Natural killer cell (primary cell): ENCODE results near the gene KMT2A. TPM values are rescaled to one million over a fixed set of nuclear protein-coding genes. Genes with fewer than 3 reads are reported as not detected.
A peak's percentile ranks its signal among the peaks of the same experiment; 100 is the strongest.

ENCODE experiments used
- ATAC-seq, 3 donors: fragments of 150-1000 bp in 2 of 3; fragments of 200-7000 bp in 1 of 3; cut with Tn5 transposase; 1 replicate in 1 of 3; 2 replicates in 2 of 3; pipeline ENCODE4 v1.10.0; 2021; ENCODE audit warnings: mild to moderate bottlenecking in 2 of 3, moderate library complexity in 2 of 3
- DNase-seq, 2 donors: peaks; one replicate each; pipeline versions ENCODE4 v3.0.0 to v3.0.0-alpha.2; 2013 to 2021; ENCODE audit warnings: mixed read lengths in 1 of 2
- H3K27ac ChIP-seq: one replicate; pipeline ENCODE4 v1.5.1; 2013; ENCODE audit warnings: mild to moderate bottlenecking, low read length
- H3K27me3 ChIP-seq: one replicate; pipeline ENCODE4 v1.6.1; 2013; ENCODE audit warnings: low read length; ENCODE audit not compliant: control insufficient read depth, insufficient read depth
- H3K36me3 ChIP-seq: one replicate; pipeline ENCODE4 v1.6.1; 2013; ENCODE audit warnings: low read length; ENCODE audit not compliant: control insufficient read depth, insufficient read depth
- H3K4me1 ChIP-seq: one replicate; pipeline ENCODE4 v1.6.1; 2013; ENCODE audit warnings: low read length; ENCODE audit not compliant: control insufficient read depth, insufficient read depth
- H3K4me3 ChIP-seq: one replicate; pipeline ENCODE4 v1.5.1; 2013; ENCODE audit warnings: low read length
- H3K9me3 ChIP-seq: one replicate; pipeline ENCODE4 v1.6.1; 2013; ENCODE audit warnings: low read length; ENCODE audit not compliant: control insufficient read depth, insufficient read depth
- H3K27ac Mint-ChIP-seq, 2 donors: one replicate each; pipeline ENCODE4 v1.8.0; 2022; ENCODE audit warnings: mild to moderate bottlenecking in 2 of 2, mixed read lengths in 2 of 2, moderate library complexity in 1 of 2
- H3K27me3 Mint-ChIP-seq, 2 donors: one replicate each; pipeline ENCODE4 v1.8.0; 2022; ENCODE audit warnings: low read depth in 2 of 2, mixed read lengths in 2 of 2
- H3K36me3 Mint-ChIP-seq: one replicate; pipeline ENCODE4 v1.8.0; 2022; ENCODE audit warnings: mixed read lengths
- H3K4me1 Mint-ChIP-seq, 2 donors: one replicate each; pipeline ENCODE4 v1.8.0; 2022; ENCODE audit warnings: mixed read lengths in 2 of 2
- H3K4me3 Mint-ChIP-seq: one replicate; pipeline ENCODE4 v1.8.0; 2022; ENCODE audit warnings: mild to moderate bottlenecking, moderate library complexity, mixed read lengths
- H3K9me3 Mint-ChIP-seq, 2 donors: one replicate each; pipeline ENCODE4 v1.8.0; 2022; ENCODE audit warnings: mixed read lengths in 2 of 2
- WGBS: methylation state at CpG from one replicate; pipeline ENCODE4 v1.1.7; 2013; ENCODE audit warnings: missing lambda C conversion rate; ENCODE audit not compliant: insufficient coverage; 5-methylcytosine and 5-hydroxymethylcytosine counted together
- intact Hi-C: fragments of 100-400 bp; cut with micrococcal nuclease; formaldehyde crosslinking; loops from one replicate; pipeline ENCODE4 v1.14.2; 2022
- total RNA-seq, 4 donors: library from RNA; stranded (reverse); fragments of 120-200 nt in 1 of 4; gene quantifications; one replicate each; pipeline versions ENCODE4 v1.2.3 to v1.2.4, GENCODE V29; 2013 to 2022
- TF ChIP-seq, protein P1 (sequence below): fragments of 200-600 bp; IDR thresholded peaks from one replicate; pipeline ENCODE4 v1.8.0; 2022; ENCODE audit warnings: antibody characterized with exemption

The KMT2A gene
- total RNA-seq, 3 donors from 2014 or later (not counting 1 experiment from before 2014, with no cell fraction given): 146 to 176 (median 157) TPM

- H3K4me1 Mint-ChIP-seq: peaks cover 63 to 68% of the 10 kb centered on the region in 2 donors
- ATAC-seq (peak; percentile 19 to 32 (median 28)), DNase-seq (peak in 1 of 2 donors; percentile 79)
- peak overlapping the region; percentile 78 for H3K27ac ChIP-seq
- H3K36me3 Mint-ChIP-seq: no peaks in the 10 kb centered on the region
- intact Hi-C loops: no loop called here
- peak overlapping the region; percentile 69 for H3K4me3 ChIP-seq
- peak overlapping the region; percentile 94 for H3K4me3 Mint-ChIP-seq
- H3K27ac Mint-ChIP-seq: peak overlapping the region; percentile 94 to 98
- no peaks in the 10 kb centered on the region for H3K9me3 Mint-ChIP-seq
- TF ChIP-seq, protein P1, sequence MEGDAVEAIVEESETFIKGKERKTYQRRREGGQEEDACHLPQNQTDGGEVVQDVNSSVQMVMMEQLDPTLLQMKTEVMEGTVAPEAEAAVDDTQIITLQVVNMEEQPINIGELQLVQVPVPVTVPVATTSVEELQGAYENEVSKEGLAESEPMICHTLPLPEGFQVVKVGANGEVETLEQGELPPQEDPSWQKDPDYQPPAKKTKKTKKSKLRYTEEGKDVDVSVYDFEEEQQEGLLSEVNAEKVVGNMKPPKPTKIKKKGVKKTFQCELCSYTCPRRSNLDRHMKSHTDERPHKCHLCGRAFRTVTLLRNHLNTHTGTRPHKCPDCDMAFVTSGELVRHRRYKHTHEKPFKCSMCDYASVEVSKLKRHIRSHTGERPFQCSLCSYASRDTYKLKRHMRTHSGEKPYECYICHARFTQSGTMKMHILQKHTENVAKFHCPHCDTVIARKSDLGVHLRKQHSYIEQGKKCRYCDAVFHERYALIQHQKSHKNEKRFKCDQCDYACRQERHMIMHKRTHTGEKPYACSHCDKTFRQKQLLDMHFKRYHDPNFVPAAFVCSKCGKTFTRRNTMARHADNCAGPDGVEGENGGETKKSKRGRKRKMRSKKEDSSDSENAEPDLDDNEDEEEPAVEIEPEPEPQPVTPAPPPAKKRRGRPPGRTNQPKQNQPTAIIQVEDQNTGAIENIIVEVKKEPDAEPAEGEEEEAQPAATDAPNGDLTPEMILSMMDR: no peak
- peaks cover 30% of the 10 kb centered on the region for H3K4me1 ChIP-seq
- H3K27me3 ChIP-seq: no peaks in the 10 kb centered on the region
- no peaks in the 10 kb centered on the region for H3K27me3 Mint-ChIP-seq
- no peaks in the 10 kb centered on the region for H3K9me3 ChIP-seq
- WGBS: under 1% methylated on average over 50 of the region's 55 CpGs
- peaks cover 4% of the 10 kb centered on the region for H3K36me3 ChIP-seq
Observed at GRCh38 chr11:118436639-118437207, 431 bp downstream of the KMT2A start.

DNA sequence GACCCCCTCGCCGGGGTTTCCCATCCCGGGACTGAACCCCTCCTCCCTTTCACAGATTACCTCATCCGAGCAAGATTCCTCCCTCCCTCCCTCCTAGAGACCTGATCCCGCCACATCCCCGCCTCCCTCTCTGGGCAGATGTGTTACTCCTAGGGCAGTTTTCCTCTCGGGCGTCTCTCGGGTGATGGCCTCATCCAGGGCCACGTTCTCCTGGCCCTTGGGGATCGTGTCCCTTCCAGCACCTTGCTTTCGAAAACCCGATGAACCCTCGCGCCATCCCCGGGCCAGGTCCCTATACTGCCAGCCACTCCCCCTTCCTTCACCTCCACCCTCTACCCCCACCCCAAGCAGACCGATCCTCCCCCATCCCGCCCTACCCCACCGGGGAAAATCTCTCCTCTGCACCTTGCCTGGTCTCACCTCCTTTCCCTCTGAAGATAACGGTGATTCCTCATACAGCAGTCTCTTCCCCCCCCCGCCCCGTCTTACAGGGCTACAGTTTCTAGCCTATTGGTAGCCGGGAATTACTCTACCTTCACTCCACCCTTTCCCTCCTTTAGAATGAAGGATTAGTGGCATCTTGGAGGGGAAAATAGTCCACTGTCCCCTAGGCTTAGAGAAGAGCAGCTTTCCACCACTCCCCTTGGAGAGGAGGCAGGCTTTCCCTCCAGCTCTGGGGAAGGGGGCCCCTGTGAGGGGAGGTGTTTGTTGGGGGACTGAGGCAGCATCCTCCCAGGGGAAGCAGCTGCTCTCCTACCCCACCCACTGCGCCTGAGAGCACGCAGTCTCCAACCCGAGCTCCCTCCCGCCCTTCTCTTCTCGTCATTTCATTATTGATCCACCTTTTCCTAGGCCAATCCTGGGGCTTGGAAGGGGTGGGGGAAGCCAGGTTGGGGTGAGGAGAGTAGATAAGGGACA lies 1.2 kb downstream of the KMT2A start:
- ATAC-seq (no peak), DNase-seq (peak; percentile 32 to 74)
- Mint-ChIP-seq H3K9me3 (no peaks in the 10 kb centered on the region), H3K27ac (peak overlapping the region; percentile 94 to 98), H3K4me1 (peaks cover 70 to 76% of the 10 kb centered on the region in 2 donors), H3K36me3 (no peaks in the 10 kb centered on the region), H3K4me3 (peak overlapping the region; percentile 94), H3K27me3 (no peaks in the 10 kb centered on the region)
- Histone ChIP-seq H3K36me3 (peaks cover 4% of the 10 kb centered on the region), H3K4me1 (peaks cover 30% of the 10 kb centered on the region), H3K27me3 (no peaks in the 10 kb centered on the region), H3K27ac (peak overlapping the region; percentile 78), H3K9me3 (no peaks in the 10 kb centered on the region), H3K4me3 (peak overlapping the region; percentile 69)
- TF ChIP-seq, protein P1: no peak
- intact Hi-C loops: loop anchor here (1.0 to 2.0 kb wide), 3 partner anchors 36 to 131 kb away; partner anchors contain the start of gene ATP5MG
- WGBS: under 1% methylated on average over 20 of the region's 28 CpGs

GRCh38 chr11:118438314-118438931 lies 2.1 kb downstream of the KMT2A start:
- Mint-ChIP-seq H3K27me3 (no peaks in the 10 kb centered on the region), H3K4me3 (peak overlapping the region; percentile 94), H3K36me3 (no peaks in the 10 kb centered on the region), H3K4me1 (peaks cover 80 to 85% of the 10 kb centered on the region in 2 donors), H3K9me3 (no peaks in the 10 kb centered on the region), H3K27ac (peak overlapping the region; percentile 94 to 98)
- H3K4me3 ChIP-seq: peak overlapping the region; percentile 69
- DNase-seq (peak; percentile 49 to 85), ATAC-seq (peak; percentile 45 to 52 (median 46))
- 0% methylated on average over 13 of the region's 14 CpGs for whole genome bisulfite sequencing
- H3K4me1 ChIP-seq: peaks cover 30% of the 10 kb centered on the region
- H3K36me3 ChIP-seq: peaks cover 4% of the 10 kb centered on the region
- H3K27ac ChIP-seq: peak overlapping the region; percentile 78
- no peaks in the 10 kb centered on the region for H3K9me3 ChIP-seq
- no peaks in the 10 kb centered on the region for H3K27me3 ChIP-seq
- TF ChIP-seq, protein P1: no peak
- intact Hi-C loops: loop anchor here (1.0 to 2.0 kb wide), 3 partner anchors 37 to 132 kb away; partner anchors contain the start of gene ATP5MG
